WTC11 (cell line): ENCODE measurements around the gene VWA3A. TPM values are rescaled to one million over a fixed set of nuclear protein-coding genes. Genes with fewer than 3 reads are reported as not detected.

ENCODE experiments used
- ATAC-seq: fragments of 200-7000 bp; cut with Tn5 transposase; 2 replicates; pipeline ENCODE4 v1.10.0; 2021; ENCODE audit warnings: mild to moderate bottlenecking, moderate library complexity
- CTCF ChIA-PET: fragments of 300-600 bp; sonication (Branson Sonifier 250); formaldehyde crosslinking; loops from one replicate; lab custom pipeline; 2021; ENCODE audit warnings: antibody characterized with exemption; lab: Charles Lee
- POLR2A ChIA-PET: fragments of 350-600 bp; sonication (Branson Sonifier 250); formaldehyde crosslinking; loops from one replicate; lab custom pipeline; 2021; ENCODE audit warnings: antibody characterized with exemption; lab: Charles Lee
- DNase-seq: peaks from one replicate; pipeline ENCODE4 v3.0.0; 2021; ENCODE audit warnings: low spot score
- H3K27ac Mint-ChIP-seq: 2 replicates; pipeline ENCODE4 v1.8.0; 2021; ENCODE audit warnings: mixed read lengths
- H3K27me3 Mint-ChIP-seq: 2 replicates; pipeline ENCODE4 v1.8.0; 2021; ENCODE audit warnings: low read depth, mild to moderate bottlenecking, moderate library complexity, mixed read lengths
- H3K36me3 Mint-ChIP-seq: 2 replicates; pipeline ENCODE4 v1.8.0; 2021; ENCODE audit warnings: mixed read lengths
- H3K4me1 Mint-ChIP-seq: 2 replicates; pipeline ENCODE4 v1.8.0; 2022; ENCODE audit warnings: mixed read lengths
- H3K4me3 Mint-ChIP-seq: 2 replicates; pipeline ENCODE4 v1.8.0; 2021; ENCODE audit warnings: mild to moderate bottlenecking, moderate library complexity, mixed read lengths
- H3K9me3 Mint-ChIP-seq: 2 replicates; pipeline ENCODE4 v1.8.0; 2021; ENCODE audit warnings: mixed read lengths
- ARID4B ChIP-seq: sonication (generic); formaldehyde crosslinking; IDR thresholded peaks from 2 replicates; pipeline ENCODE4 v1.8.0; 2023; ENCODE audit warnings: missing genetic modification reagents, mild to moderate bottlenecking, borderline replicate concordance
- ATF3 ChIP-seq: sonication (generic); formaldehyde crosslinking; conservative IDR thresholded peaks from 2 replicates; pipeline ENCODE4 v1.8.1; 2022; ENCODE audit warnings: mild to moderate bottlenecking, missing genetic modification reagents
- CBFB ChIP-seq: sonication (generic); formaldehyde crosslinking; IDR thresholded peaks from 2 replicates; pipeline ENCODE4 v1.8.1; 2022; ENCODE audit warnings: mild to moderate bottlenecking, low read depth, missing genetic modification reagents
- E2F4 ChIP-seq: sonication (generic); formaldehyde crosslinking; IDR thresholded peaks from 2 replicates; pipeline ENCODE4 v1.8.1; 2022; ENCODE audit warnings: low read depth, mild to moderate bottlenecking, moderate library complexity, missing genetic modification reagents, borderline replicate concordance
- ELF4 ChIP-seq: sonication (generic); formaldehyde crosslinking; IDR thresholded peaks from 2 replicates; pipeline ENCODE4 v1.8.1; 2022; ENCODE audit warnings: low read depth, mild to moderate bottlenecking, moderate library complexity, missing genetic modification reagents
- EMX1 ChIP-seq: fragments of 250-450 bp; sonication (Bioruptor Pico); IDR thresholded peaks from 2 replicates; pipeline ENCODE4 v1.8.0; 2021; ENCODE audit warnings: mild to moderate bottlenecking
- ESRRA ChIP-seq: sonication (generic); formaldehyde crosslinking; IDR thresholded peaks from 2 replicates; pipeline ENCODE4 v1.8.1; 2022; ENCODE audit warnings: mild to moderate bottlenecking, missing genetic modification reagents, borderline replicate concordance
- FOXJ3 ChIP-seq: sonication (generic); formaldehyde crosslinking; IDR thresholded peaks from 2 replicates; pipeline ENCODE4 v1.9.0; 2021; ENCODE audit warnings: missing genetic modification reagents, mild to moderate bottlenecking, borderline replicate concordance
- IRF1 ChIP-seq: sonication (generic); formaldehyde crosslinking; IDR thresholded peaks from 2 replicates; pipeline ENCODE4 v1.8.0; 2023; ENCODE audit warnings: missing genetic modification reagents
- JUN ChIP-seq: sonication (generic); formaldehyde crosslinking; IDR thresholded peaks from 2 replicates; pipeline ENCODE4 v1.8.0; 2023; ENCODE audit warnings: mild to moderate bottlenecking, missing genetic modification reagents
- NFE2L1 ChIP-seq: sonication (generic); formaldehyde crosslinking; IDR thresholded peaks from 2 replicates; pipeline ENCODE4 v1.8.1; 2023; ENCODE audit warnings: missing genetic modification reagents
- NR2C2 ChIP-seq: sonication (generic); formaldehyde crosslinking; IDR thresholded peaks from 2 replicates; pipeline ENCODE4 v1.8.0; 2022; ENCODE audit warnings: mild to moderate bottlenecking, missing genetic modification reagents
- PRDM15 ChIP-seq: sonication (generic); formaldehyde crosslinking; IDR thresholded peaks from 2 replicates; pipeline ENCODE4 v1.8.0; 2022; ENCODE audit warnings: missing genetic modification reagents
- PRRX2 ChIP-seq: fragments of 250-450 bp; sonication (Bioruptor Pico); IDR thresholded peaks from 2 replicates; pipeline ENCODE4 v1.8.0; 2021; ENCODE audit warnings: mild to moderate bottlenecking
- TEAD1 ChIP-seq: sonication (generic); formaldehyde crosslinking; IDR thresholded peaks from 2 replicates; pipeline ENCODE4 v1.8.0; 2022; ENCODE audit warnings: mild to moderate bottlenecking, missing genetic modification reagents
- TP53 ChIP-seq: sonication (generic); formaldehyde crosslinking; IDR thresholded peaks from 2 replicates; pipeline ENCODE4 v1.8.1; 2023; ENCODE audit warnings: mild to moderate bottlenecking, missing genetic modification reagents
- ZNF219 ChIP-seq: sonication (generic); formaldehyde crosslinking; IDR thresholded peaks from 2 replicates; pipeline ENCODE4 v1.8.0; 2023; ENCODE audit warnings: missing genetic modification reagents, mild to moderate bottlenecking, borderline replicate concordance
- ZNF396 ChIP-seq: fragments of 250-450 bp; sonication (Bioruptor Pico); IDR thresholded peaks from 2 replicates; pipeline ENCODE4 v1.8.0; 2021; ENCODE audit warnings: mild to moderate bottlenecking, moderate library complexity, borderline replicate concordance
- total RNA-seq: library from RNA; stranded (reverse); gene quantifications from 3 replicates; pipeline ENCODE4 v1.2.3, GENCODE V29; 2021
- TF ChIP-seq, protein P1 (sequence below): sonication (generic); formaldehyde crosslinking; IDR thresholded peaks from 2 replicates; pipeline ENCODE4 v1.8.0; 2022; ENCODE audit warnings: mild to moderate bottlenecking, missing genetic modification reagents
- TF ChIP-seq, protein P2 (sequence below): fragments of 200-600 bp; IDR thresholded peaks from 2 replicates; pipeline ENCODE4 v1.8.0; 2022; ENCODE audit warnings: antibody characterized with exemption

Gene VWA3A
- total RNA-seq, 1 experiment from 2014 or later, result 0.11 TPM

GRCh38 chr16:22073350-22073749 lies 19.0 kb upstream of the VWA3A start:
- H3K36me3 Mint-ChIP-seq, result no peaks in the 10 kb centered on the region
- TF ChIP-seq EMX1 (CRISPR knock-in tag) (no peak), ELF4 (CRISPR knock-in tag) (no peak), ZNF219 (CRISPR knock-in tag) (no peak)
- ChIA-PET CTCF (interaction anchor here (0.5 to 4.0 kb wide), 4 partner anchors 17 to 63 kb away, joined by 3 to 23 read pairs (median 4); no protein-coding TSS in a partner anchor), POLR2A (no interaction called here)
- H3K9me3 Mint-ChIP-seq, result no peaks in the 10 kb centered on the region
- no peak overlapping the region for H3K4me3 Mint-ChIP-seq
- no peak for DNase-seq
- ATAC-seq, result no peak
- H3K27ac Mint-ChIP-seq, result no peak overlapping the region
- no peaks in the 10 kb centered on the region; the same call in 1 of the 2 replicates for H3K4me1 Mint-ChIP-seq
- no peaks in the 10 kb centered on the region for H3K27me3 Mint-ChIP-seq

DNA sequence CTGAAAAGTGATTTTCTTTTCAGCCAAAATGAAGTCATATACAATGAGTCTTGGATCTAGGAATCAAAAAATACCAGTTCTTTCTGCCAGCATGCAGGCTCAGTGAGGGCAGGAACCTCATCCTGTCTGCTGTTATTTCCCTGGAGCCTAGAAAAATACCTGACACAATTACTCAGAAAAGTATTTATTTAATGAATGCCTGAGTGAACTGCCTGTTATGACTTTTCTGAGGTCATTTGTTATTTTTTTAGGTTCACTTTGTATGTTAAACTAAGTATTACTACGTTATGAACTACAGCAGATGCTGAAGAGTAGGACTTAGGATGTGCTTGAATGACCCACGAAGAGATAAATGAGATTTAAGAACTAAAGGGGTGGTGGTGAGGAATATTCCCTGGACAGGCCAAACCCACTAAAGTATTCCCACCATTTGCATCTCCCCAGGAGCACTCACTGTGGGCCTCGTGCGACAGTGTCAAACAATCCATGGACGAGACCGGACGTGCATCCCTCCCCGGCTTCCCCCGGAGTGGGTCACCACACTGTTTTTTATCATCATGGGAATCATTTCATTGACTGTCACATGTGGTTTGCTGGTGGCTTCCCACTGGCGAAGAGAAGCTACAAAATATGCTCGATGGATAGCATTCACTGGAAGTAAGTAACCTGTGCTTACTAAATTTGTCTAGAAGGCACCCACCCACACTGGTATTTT lies 17.1 kb upstream of the VWA3A start:
- ChIA-PET CTCF (interaction anchor here (0.6 to 4.0 kb wide), 2 partner anchors 24 to 85 kb away, joined by 3 to 69 read pairs; no protein-coding TSS in a partner anchor), POLR2A (no interaction called here)
- H3K27me3 Mint-ChIP-seq, result no peaks in the 10 kb centered on the region
- no peaks in the 10 kb centered on the region; the same call in 1 of the 2 replicates for H3K4me1 Mint-ChIP-seq
- DNase-seq (no peak), ATAC-seq (no peak)
- no peaks in the 10 kb centered on the region for H3K36me3 Mint-ChIP-seq
- H3K27ac Mint-ChIP-seq, result no peak overlapping the region
- no peak overlapping the region for H3K4me3 Mint-ChIP-seq
- no peaks in the 10 kb centered on the region for H3K9me3 Mint-ChIP-seq
- TF ChIP-seq IRF1 (CRISPR knock-in tag) (no peak), ESRRA (CRISPR knock-in tag) (no peak), TEAD1 (CRISPR knock-in tag) (no peak), E2F4 (no peak), TP53 (CRISPR knock-in tag) (no peak), PRRX2 (CRISPR knock-in tag) (no peak), ARID4B (CRISPR knock-in tag) (no peak), PRDM15 (CRISPR knock-in tag) (no peak), ATF3 (CRISPR knock-in tag) (no peak), CBFB (CRISPR knock-in tag) (no peak), EMX1 (CRISPR knock-in tag) (no peak), NFE2L1 (CRISPR knock-in tag) (no peak), ZNF396 (CRISPR knock-in tag) (no peak), NR2C2 (CRISPR knock-in tag) (no peak), FOXJ3 (no peak), JUN (CRISPR knock-in tag) (no peak)
- TF ChIP-seq, protein P1, sequence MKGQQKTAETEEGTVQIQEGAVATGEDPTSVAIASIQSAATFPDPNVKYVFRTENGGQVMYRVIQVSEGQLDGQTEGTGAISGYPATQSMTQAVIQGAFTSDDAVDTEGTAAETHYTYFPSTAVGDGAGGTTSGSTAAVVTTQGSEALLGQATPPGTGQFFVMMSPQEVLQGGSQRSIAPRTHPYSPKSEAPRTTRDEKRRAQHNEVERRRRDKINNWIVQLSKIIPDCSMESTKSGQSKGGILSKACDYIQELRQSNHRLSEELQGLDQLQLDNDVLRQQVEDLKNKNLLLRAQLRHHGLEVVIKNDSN, result no peak
- TF ChIP-seq, protein P2, sequence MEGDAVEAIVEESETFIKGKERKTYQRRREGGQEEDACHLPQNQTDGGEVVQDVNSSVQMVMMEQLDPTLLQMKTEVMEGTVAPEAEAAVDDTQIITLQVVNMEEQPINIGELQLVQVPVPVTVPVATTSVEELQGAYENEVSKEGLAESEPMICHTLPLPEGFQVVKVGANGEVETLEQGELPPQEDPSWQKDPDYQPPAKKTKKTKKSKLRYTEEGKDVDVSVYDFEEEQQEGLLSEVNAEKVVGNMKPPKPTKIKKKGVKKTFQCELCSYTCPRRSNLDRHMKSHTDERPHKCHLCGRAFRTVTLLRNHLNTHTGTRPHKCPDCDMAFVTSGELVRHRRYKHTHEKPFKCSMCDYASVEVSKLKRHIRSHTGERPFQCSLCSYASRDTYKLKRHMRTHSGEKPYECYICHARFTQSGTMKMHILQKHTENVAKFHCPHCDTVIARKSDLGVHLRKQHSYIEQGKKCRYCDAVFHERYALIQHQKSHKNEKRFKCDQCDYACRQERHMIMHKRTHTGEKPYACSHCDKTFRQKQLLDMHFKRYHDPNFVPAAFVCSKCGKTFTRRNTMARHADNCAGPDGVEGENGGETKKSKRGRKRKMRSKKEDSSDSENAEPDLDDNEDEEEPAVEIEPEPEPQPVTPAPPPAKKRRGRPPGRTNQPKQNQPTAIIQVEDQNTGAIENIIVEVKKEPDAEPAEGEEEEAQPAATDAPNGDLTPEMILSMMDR, result no peak
